Amniotic epithelial cell (primary cell): ENCODE data around the gene SMCO4.
"Not testable (repeated sequence)": the region's sequence is repeated elsewhere in the genome, so short reads cannot be mapped to it uniquely, and the experiment has no call there.

Experiments used
- DNase-seq: peaks from one replicate; pipeline ENCODE4 v3.0.0-alpha.2; 2010; ENCODE audit warnings: low read depth

Gene SMCO4

DNA sequence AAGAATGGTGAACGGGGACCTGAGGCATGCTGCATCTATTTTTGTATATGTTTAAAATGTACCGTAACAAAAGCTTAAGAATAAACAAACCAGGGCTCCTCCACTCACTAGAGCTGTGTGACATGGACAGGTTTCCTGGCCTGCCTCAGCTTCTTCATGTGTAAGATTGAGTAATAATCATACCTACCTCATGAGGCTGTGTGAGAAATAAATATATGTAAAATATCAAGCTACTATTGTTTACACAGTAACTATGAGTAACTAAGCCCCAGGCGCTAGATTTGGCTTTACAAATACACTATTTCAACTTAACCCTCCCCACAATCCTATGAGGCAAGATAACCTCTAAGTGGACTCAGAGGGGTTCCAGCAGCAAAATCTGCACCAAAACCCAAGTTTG is 66.4 kb downstream of the SMCO4 start:
- peak; percentile 54 for DNase-seq

DNA sequence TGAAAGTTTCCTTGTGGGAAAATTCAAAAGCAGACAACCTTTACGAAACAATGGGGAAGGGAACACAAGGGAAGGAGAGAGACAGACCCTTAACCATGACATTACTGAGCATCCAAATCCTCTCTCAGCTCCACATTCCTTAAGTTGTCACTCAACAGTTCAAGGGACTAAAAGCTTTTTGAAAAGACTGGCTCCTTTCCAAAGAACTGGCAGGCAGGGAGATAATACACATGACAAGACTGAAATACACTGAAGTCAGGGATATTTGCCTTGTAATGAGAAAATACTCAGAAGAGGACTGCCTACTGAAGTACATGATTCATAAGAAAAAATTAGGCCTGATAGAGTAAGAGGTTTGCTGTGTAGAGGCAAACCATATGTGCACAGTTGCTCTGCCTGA is 69.1 kb downstream of the SMCO4 start:
- no peak for DNase-seq

DNA sequence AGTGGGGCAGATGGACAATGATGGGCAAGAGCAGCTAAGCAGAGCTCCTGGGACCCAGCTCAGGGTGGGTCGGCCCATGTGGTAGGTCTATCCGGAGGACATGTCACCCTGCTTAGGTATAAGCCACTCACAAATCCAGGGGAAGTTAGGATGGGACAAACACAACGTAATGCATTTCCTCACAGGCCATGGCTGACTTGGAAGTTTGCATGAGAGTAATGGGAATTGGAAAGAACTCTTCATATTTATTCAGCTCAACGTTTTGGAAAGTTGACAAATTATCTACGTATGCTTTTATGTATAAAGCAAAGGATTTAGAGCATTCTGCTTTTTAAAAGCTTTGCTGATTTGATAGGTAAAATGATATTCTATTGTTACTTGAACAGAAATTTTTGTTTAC is 74.9 kb downstream of the SMCO4 start:
- no peak for DNase-seq

DNA sequence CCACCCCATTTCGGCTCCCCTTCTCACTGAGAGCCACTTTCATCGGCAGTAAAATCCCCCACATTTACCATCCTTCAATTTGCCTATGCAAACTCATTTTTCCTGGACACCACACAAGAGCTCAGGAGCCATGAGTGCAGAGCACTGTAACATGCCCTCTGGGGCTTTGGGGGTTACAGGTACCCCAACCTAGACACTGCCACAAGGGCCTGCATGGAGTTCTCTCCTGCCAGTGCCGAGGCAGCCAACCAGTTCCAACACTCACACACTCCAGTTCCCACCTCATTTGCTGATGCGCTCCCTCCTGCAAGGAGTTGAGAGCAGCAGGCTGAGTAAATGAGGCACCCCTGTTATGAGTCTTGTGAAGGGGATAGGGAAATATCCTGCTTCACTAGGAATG is 76.1 kb downstream of the SMCO4 start:
- DNase-seq = no peak

DNA sequence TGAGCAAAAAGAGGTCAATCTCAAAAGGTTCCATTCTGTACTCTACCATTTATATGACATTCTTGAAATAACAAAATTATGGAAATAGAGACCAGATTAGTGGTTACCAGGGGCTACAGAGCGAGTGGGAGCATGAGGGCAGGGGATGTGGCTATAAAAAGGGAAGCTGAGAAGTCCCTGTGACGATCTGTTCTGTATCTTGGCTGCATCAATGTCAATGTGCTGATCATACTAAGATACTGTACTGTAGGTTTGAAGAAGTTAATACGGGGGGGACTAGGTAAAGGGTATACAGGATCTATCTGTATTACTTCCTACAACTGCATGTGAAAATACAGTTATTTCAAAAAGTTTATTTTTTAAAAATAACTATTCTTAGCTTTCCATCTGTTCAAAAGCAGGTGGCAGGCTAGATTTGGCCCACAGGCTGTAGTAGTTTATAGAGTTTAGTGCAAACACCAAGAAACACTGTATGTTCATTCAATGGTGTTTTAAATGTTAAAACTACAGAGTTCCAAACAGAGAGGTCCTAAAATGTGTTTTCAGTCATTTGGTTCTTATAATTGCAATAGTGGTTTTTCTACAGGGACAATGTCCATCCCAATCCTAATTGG is 78.2 kb downstream of the SMCO4 start:
- no peak for DNase-seq

DNA sequence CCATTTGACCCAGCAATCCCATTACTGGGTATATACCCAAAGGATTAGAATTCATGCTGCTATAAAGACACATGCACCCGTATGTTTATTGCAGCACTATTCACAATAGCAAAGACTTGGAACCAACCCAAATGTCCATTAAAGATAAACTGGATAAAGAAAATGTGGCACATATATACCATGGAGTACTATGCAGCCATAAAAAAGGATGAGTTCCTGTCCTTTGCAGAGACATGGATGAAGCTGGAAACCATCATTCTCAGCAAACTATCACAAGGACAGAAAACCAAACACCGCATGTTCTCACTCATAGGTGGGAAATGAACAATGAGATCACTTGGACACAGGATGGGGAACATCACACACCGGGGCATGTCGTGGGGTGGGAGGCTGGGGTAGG is 79.5 kb downstream of the SMCO4 start:
- not testable (repeated sequence) for DNase-seq

DNA sequence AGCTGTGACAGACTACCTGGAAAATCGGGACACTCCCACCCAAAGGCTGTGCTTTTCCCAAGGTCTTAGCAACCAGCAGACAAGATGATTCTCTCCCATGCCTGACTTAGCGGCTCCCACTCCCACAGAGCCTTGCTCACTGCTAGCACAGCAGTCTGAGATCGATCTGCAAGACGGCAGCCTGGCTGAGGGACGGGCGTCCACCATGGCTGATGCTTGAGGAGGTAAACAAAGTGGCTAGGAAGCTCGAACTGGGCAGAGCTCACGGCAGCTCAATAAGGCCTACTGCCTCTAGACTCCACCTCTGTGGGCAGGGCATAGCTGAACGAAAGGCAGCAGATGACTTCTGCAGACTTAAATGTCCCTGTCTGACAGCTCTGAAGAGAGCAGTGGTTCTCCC is 84.9 kb downstream of the SMCO4 start:
- DNase-seq = no peak

DNA sequence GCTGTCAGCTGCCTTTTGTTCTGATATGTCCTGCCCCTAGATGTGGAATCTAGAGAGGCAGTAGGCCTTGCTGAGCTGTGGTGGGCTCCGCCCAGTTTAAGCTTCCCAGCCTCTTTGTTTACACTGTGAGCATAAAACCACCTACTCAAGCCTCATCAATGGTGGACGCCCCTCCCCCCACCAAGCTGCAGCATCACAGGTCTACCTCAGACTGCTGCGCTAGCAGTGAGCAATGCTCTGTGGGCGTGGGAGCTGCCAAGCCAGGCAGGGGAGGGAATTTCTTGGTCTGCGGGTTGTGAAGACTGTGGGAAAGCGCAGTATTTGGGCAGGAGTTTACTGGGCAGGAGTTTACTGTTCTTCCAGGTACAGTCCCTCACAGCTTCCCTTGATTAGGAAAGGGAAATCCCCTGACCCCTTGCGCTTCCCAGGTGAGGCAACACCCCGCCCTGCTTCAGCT is 98.5 kb downstream of the SMCO4 start:
- DNase-seq = peak; percentile 88

DNA sequence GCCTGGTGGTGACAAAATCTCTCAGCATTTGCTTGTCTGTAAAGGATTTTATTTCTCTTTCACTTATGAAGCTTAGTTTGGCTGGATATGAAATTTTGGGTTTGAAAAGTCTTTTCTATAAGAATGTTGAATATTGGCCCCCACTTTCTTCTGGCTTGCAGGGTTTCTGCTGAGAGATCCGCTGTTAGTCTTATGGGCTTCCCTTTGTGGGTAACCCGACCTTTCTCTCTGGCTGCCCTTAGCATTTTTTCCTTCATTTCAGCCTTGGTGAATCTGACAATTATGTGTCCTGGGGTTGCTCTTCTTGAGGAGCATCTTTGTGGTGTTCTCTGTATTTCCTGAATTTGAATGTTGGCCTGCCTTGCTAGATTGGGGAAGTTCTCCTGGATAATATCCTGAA is 100.0 kb downstream of the SMCO4 start:
- not testable (repeated sequence) for DNase-seq

DNA sequence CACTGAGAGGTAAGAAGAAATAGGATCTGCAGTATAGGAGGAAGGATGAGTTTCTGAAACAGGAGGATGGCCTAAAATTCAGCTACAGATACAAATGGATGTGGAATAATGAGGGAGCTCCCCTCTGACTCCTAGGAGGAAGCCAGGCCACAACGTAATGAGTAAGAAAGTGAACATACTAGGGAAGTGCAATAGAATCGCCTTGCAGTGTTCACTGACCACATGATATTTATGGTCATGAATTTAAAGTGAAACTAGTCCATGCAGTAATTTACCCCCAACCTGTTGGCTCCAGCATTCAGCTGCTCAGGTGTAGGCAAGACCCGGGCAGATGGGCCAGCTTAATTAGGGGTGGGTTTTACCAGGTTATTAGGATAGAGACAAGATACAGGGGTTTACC is 110.9 kb downstream of the SMCO4 start:
- no peak for DNase-seq
